AG04450 (cell line): ENCODE data around the gene PET100. TPM values are rescaled to one million over a fixed set of nuclear protein-coding genes. Genes with fewer than 3 reads are reported as not detected.
A peak's percentile ranks its signal among the peaks of the same experiment; 100 is the strongest.

Source experiments
- CTCF ChIA-PET: fragments of 300-600, 350-600 bp; formaldehyde crosslinking; extraction: SDS; loops from one replicate; lab custom pipeline; 2022; ENCODE audit warnings: antibody characterized with exemption, inconsistent platforms; lab: Charles Lee
- POLR2A ChIA-PET: fragments of 350-600 bp; formaldehyde crosslinking; extraction: SDS; loops from one replicate; lab custom pipeline; 2021; ENCODE audit warnings: antibody characterized with exemption, inconsistent platforms; lab: Yijun Ruan, JAX
- DNase-seq: peaks from one replicate; pipeline ENCODE4 v3.0.0-alpha.2; 2011; ENCODE audit warnings: low read depth, low spot score
- H3K27ac ChIP-seq: one replicate; pipeline ENCODE4 v1.5.1; 2012; ENCODE audit warnings: low read depth, low read length, control low read depth
- H3K27me3 ChIP-seq: one replicate; pipeline ENCODE4 v1.6.0; 2012; ENCODE audit warnings: low read length; ENCODE audit not compliant: control insufficient read depth, insufficient read depth
- H3K4me3 ChIP-seq: 2 replicates; pipeline ENCODE4 v1.5.1; 2011; ENCODE audit warnings: mild to moderate bottlenecking, low read depth, low read length, control low read depth
- H3K9me3 ChIP-seq: 2 replicates; pipeline ENCODE4 v1.5.1; 2012; ENCODE audit warnings: low read length; ENCODE audit not compliant: control insufficient read depth, insufficient read depth
- polyA plus RNA-seq: library from polyadenylated mRNA; depleted of rRNA; stranded (reverse); fragments of >200 nt; gene quantifications from 2 replicates; pipeline ENCODE4 v1.2.3, GENCODE V29; 2011
- TF ChIP-seq, protein P1 (sequence below): IDR thresholded peaks from 2 replicates; pipeline ENCODE4 v1.5.1; 2011; ENCODE audit warnings: low read depth, low read length, control low read depth, inconsistent platforms

The PET100 gene
- polyA plus RNA-seq, 1 experiment, result 46.7 TPM

DNA sequence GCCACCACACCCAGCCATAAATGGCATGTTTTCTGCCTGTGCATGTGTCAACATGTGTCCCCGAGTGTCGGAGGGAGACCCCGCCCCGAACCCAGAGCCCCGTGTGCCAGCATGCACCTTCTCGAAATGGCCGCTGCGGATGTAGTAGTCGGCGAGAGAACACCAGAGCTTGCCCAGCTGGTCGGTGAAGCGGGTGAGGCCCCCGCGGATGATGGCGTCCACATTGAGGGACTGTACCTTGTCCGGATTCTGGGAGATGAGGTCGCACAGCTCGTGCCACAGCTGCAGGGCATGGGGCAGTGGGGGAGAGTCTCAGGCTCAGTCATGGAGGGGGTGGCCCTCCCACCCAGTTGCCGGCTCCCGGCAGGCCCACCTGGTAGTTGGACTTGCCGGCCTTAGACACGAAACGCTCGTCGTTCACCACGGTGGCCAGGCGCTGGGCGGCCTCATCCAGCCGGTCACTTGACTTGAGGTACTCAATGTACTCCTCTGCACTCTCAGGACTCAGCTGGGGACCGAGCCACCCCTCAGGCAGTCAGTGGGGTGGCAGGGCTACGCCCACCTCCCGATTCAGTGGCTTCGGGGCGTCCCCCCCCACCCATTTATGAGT lies 3.7 kb upstream of the PET100 start:
- H3K27ac ChIP-seq, result no peak overlapping the region
- no peaks in the 10 kb centered on the region; the same call in 1 of the 2 replicates for H3K9me3 ChIP-seq
- TF ChIP-seq, protein P1, sequence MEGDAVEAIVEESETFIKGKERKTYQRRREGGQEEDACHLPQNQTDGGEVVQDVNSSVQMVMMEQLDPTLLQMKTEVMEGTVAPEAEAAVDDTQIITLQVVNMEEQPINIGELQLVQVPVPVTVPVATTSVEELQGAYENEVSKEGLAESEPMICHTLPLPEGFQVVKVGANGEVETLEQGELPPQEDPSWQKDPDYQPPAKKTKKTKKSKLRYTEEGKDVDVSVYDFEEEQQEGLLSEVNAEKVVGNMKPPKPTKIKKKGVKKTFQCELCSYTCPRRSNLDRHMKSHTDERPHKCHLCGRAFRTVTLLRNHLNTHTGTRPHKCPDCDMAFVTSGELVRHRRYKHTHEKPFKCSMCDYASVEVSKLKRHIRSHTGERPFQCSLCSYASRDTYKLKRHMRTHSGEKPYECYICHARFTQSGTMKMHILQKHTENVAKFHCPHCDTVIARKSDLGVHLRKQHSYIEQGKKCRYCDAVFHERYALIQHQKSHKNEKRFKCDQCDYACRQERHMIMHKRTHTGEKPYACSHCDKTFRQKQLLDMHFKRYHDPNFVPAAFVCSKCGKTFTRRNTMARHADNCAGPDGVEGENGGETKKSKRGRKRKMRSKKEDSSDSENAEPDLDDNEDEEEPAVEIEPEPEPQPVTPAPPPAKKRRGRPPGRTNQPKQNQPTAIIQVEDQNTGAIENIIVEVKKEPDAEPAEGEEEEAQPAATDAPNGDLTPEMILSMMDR, result no peak
- no peak for DNase-seq
- no peaks in the 10 kb centered on the region for H3K27me3 ChIP-seq
- ChIA-PET POLR2A (no interaction called here), CTCF (no interaction called here)
- H3K4me3 ChIP-seq, result no peak overlapping the region

DNA sequence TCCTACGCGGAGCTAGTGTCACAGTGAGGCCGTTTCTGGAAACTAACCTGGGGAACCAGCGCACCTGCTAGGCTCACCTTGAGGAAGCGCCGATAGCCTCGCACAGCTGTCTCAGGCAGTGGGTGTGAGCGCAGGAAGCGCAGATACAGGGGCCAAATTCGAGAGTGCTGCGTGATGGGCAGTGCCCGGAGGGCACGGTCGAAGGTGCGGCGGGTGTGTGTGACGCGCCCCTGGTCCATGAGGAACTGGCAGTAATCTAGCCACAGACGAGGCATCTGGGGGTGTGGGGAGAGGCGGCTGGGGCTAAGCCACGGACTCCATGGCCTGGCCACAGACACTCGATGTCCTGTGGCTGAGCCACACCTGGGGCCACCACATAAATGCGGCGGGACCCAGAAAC lies 2.4 kb upstream of the PET100 start:
- ChIA-PET POLR2A (interaction anchor here (0.5 kb wide), 1 partner anchor 26 kb away, joined by 4 read pairs; no protein-coding TSS in a partner anchor), CTCF (no interaction called here)
- no peak for DNase-seq
- Histone ChIP-seq H3K27ac (no peak overlapping the region), H3K4me3 (no peak overlapping the region), H3K27me3 (no peaks in the 10 kb centered on the region), H3K9me3 (no peaks in the 10 kb centered on the region; the same call in 1 of the 2 replicates)
- TF ChIP-seq, protein P1, result no peak

DNA sequence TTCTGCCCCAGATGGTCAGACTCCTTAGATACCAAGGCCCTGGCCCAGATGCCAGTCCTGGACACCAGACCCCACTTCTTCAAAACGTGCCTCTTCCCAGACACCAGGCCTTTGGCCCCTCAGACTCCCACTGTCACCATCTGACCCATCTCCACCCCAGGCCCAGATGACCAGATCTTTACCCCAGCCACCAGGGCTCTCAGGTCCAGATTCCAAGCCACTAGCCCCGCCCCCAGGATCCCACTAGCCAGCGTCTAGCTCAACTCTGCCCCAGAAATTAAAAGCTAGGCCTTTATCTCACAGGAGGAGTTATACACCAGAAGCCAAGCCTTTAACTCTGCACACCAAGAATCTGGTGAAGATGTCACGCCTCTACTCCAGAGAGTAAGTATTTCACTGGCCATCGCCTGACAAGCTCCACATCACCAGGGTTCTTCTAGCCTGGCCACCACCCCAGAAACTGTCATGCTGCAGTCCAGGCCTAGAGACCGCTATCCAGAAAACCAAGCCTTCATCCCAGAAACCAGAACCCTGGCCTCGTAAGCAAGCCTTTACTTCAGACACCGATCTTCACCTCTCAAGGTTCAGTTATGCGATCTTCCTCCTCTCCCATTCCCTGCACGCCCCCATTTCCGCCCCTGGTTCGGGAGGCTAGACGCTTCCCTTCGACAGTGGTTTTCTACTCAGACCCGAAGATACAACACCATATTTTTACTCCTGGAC lies 843 bp upstream of the PET100 start:
- POLR2A ChIA-PET, result interaction anchor here (0.6 to 1.0 kb wide), 2 partner anchors 52 to 560 kb away, joined by 3 read pairs; partner anchors contain the start of genes TRAPPC5 and ZNF557

DNA sequence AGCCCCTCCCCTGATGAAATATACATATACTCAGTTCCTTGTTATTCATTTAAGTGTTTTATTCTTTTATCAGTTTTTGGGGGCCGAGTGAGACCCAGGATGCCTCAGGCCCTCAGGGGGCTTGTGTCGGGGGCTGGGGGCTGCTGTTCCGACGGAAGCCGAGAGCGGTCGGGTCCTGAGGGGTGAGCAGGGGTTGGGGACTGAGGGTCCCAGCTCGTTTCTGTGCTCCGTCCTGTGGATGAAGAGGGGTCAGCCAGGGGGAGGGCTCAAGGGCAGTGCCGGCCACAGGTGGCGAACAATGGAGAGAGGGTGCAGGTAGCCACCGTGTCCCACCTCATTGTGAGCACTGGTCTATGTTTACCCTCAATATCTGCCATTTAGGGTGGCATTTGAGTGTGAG lies 2.0 kb downstream of the PET100 start:
- POLR2A ChIA-PET, result no interaction called here
- no peak for DNase-seq
- Histone ChIP-seq H3K27me3 (no peaks in the 10 kb centered on the region), H3K9me3 (no peaks in the 10 kb centered on the region; the same call in 1 of the 2 replicates), H3K4me3 (no peak overlapping the region), H3K27ac (no peak overlapping the region)
- TF ChIP-seq, protein P1, result no peak
- CTCF ChIA-PET, result interaction anchor here (2.5 kb wide), 1 partner anchor 63 kb away, joined by 14 read pairs; no protein-coding TSS in a partner anchor

More for the DNA sequence above, 843 bp upstream of the PET100 start:
- DNase-seq, result no peak
- no peaks in the 10 kb centered on the region; the same call in 1 of the 2 replicates for H3K9me3 ChIP-seq
- peak overlapping the region; percentile 97 for H3K4me3 ChIP-seq
- no peaks in the 10 kb centered on the region for H3K27me3 ChIP-seq
- no peak overlapping the region for H3K27ac ChIP-seq
- TF ChIP-seq, protein P1, result no peak
- CTCF ChIA-PET, result interaction anchor here (0.6 to 2.0 kb wide), 5 partner anchors 24 to 952 kb away, joined by 3 to 19 read pairs (median 7); partner anchors contain the start of gene TRAPPC5
